Spleen (tissue), 11 donors: ENCODE data around the gene PDE6A. TPM values are rescaled to one million over a fixed set of nuclear protein-coding genes. Genes with fewer than 3 reads are reported as not detected.
A peak's percentile ranks its signal among the peaks of the same experiment; 100 is the strongest.

Experiments used
- DNase-seq: peaks from one replicate; pipeline ENCODE4 v3.0.0-alpha.2; 2020
- H3K27ac ChIP-seq, 8 donors: fragments of 200-600 bp; sonication (generic) in 7 of 8; 1 replicate in 4 of 8; 2 replicates in 4 of 8; pipeline versions ENCODE4 v1.5.0 to v1.8.0; 2016 to 2021; ENCODE audit warnings: inconsistent platforms in 4 of 8, mild to moderate bottlenecking in 4 of 8, moderate library complexity in 1 of 8
- H3K27me3 ChIP-seq, 7 donors: fragments of 200-600 bp; sonication (generic) in 6 of 7; replicated peaks in 1 of 7; 1 replicate in 4 of 7; 2 replicates in 3 of 7; pipeline versions ENCODE4 v1.5.0 to v1.8.0; 2016 to 2021; ENCODE audit warnings: inconsistent platforms in 3 of 7, mild to moderate bottlenecking in 1 of 7
- H3K36me3 ChIP-seq, 6 donors: fragments of 200-600 bp; sonication (generic) in 5 of 6; 1 replicate in 4 of 6; 2 replicates in 2 of 6; pipeline versions ENCODE4 v1.5.0 to v1.8.0; 2016 to 2021; ENCODE audit warnings: inconsistent platforms in 2 of 6
- H3K4me1 ChIP-seq, 6 donors: fragments of 200-600 bp; sonication (generic) in 5 of 6; 1 replicate in 3 of 6; 2 replicates in 3 of 6; pipeline versions ENCODE4 v1.5.0 to v1.8.0; 2016 to 2021; ENCODE audit warnings: inconsistent platforms in 3 of 6
- H3K4me3 ChIP-seq, 8 donors: fragments of 200-600 bp; sonication (generic) in 7 of 8; 1 replicate in 4 of 8; 2 replicates in 4 of 8; pipeline versions ENCODE4 v1.5.0 to v1.8.0; 2016 to 2021; ENCODE audit warnings: inconsistent platforms in 4 of 8, mild to moderate bottlenecking in 4 of 8, moderate library complexity in 2 of 8
- H3K9me3 ChIP-seq, 8 donors: fragments of 200-600 bp; sonication (generic) in 7 of 8; 1 replicate in 4 of 8; 2 replicates in 4 of 8; pipeline versions ENCODE4 v1.5.0 to v1.8.0; 2016 to 2021; ENCODE audit warnings: inconsistent platforms in 4 of 8
- POLR2A ChIP-seq, 3 donors: fragments of 450-650 bp; IDR thresholded peaks; one replicate each; pipeline ENCODE4 v1.5.1; 2017; ENCODE audit warnings: antibody characterized with exemption in 3 of 3, mild to moderate bottlenecking in 1 of 3
- POLR2AphosphoS5 ChIP-seq, 3 donors: sonication (generic); formaldehyde crosslinking; IDR thresholded peaks; one replicate each; pipeline ENCODE4 v1.5.1; 2017; ENCODE audit warnings: antibody characterized with exemption in 3 of 3
- whole genome bisulfite sequencing, 5 donors: extraction: QIAGEN DNeasy Blood & Tissue Kit in 3 of 5; methylation state at CpG; one replicate each; pipeline versions ENCODE4 v1.1.5 to v1.1.7; 2013 to 2018; 5-methylcytosine and 5-hydroxymethylcytosine counted together
- intact Hi-C: fragments of 100-400 bp; cut with DNase I; formaldehyde crosslinking; loops from one replicate; pipeline ENCODE4 v1.15.0; 2023; ENCODE audit warnings: low total_unique reads
- polyA plus RNA-seq, 3 donors: library from polyadenylated mRNA; stranded (reverse); fragments of 200-250 nt; gene quantifications; one replicate each; pipeline ENCODE4 v1.2.1, GENCODE V29; 2013
- total RNA-seq, 7 donors: library from RNA; depleted of rRNA in 3 of 7; stranded (reverse); fragments of >200 nt in 3 of 7; fragmentation: NEBNext Ultra II Directional in 4 of 7; extraction: Animal tissue kit (Norgen Biotek cat#: 25700) in 4 of 7; gene quantifications; one replicate each; pipeline versions ENCODE4 v1.1.0 to v1.2.1, GENCODE V29; 2016 to 2021
- TF ChIP-seq, protein P1 (sequence below), 11 experiments: fragments of 200-600 bp in 7 of 11; fragments of 450-650 bp in 4 of 11; sonication (generic) in 4 of 11; IDR thresholded peaks in 8 of 11; conservative IDR thresholded peaks in 3 of 11; 1 replicate in 7 of 11; 2 replicates in 4 of 11; pipeline versions ENCODE4 v1.4.0 to v1.8.0; 2016 to 2021; ENCODE audit warnings: antibody characterized with exemption in 11 of 11, inconsistent platforms in 4 of 11, mild to moderate bottlenecking in 1 of 11
- donor health status: healthy with polysubstance abuse.
- donor health status: DM: no; HTN: no; CAD: no; lungs with moderate emphysema.
- donor health status: DM: no; HTN: no; CAD: no.
- donor health status: Bipolar disorder and iron deficiency.
- donor health status: healthy.
- donor health status: DM: no; HTN: no; CAD: no.
- donor health status: DM: yes; HTN: yes; CAD: no.

PDE6A gene
- total and polyA plus RNA-seq, 10 donors, result not detected

DNA sequence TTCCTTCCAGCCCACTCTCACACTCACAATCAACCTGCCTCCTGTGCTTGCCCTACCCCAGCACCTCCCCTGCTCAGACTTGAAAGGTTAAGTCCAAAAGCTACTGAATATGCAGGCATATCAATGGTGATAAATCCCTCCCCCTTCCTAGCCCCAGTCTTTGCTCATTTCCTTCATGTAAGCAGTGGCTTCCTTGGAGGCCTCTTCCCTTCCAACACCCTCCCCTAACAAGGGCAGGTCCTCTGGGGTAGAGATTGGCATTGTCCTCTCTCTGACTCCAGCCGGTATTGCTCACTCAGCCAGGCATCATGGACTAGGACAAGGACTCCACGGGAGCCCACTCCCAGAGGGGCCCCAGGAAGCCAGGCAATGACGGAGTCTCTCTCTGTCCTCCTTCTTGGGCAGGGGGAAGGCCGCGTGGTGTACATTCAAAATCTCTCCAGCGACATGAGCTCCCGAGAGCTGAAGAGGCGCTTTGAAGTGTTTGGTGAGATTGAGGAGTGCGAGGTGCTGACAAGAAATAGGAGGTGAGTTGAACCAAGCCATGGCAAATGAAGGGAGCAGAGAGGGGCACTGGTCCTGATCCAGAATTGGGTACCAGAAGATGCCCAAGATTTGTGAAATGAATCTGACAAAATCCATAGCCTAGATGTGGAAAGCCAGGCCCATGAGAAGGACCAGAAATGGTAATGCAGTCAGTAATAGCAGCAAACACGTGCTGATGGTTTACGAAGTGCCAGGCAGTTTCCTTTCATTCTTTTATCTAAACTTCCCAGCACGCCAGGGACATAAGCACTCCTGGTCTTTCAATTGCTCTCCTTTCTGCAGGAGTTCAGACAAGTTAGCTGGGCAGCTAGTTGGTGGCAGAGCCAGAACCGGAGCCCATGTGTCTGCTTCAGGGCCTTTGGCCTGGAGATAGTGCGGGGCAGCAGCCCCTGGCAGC, 102.5 kb downstream of the PDE6A start:
- no peak overlapping the region for H3K4me3 ChIP-seq
- WGBS, 5 donors, result 90 to 95% (median 92%) methylated on average over 14 of the region's 14 CpGs
- H3K27me3 ChIP-seq, result no peaks in the 10 kb centered on the region
- intact Hi-C loops, result no loop called here
- DNase-seq, result peak; percentile 37
- peaks cover 0 to 85% (median 24%) of the 10 kb centered on the region in 6 donors for H3K36me3 ChIP-seq
- H3K4me1 ChIP-seq, result no peaks in the 10 kb centered on the region
- TF ChIP-seq, protein P1, sequence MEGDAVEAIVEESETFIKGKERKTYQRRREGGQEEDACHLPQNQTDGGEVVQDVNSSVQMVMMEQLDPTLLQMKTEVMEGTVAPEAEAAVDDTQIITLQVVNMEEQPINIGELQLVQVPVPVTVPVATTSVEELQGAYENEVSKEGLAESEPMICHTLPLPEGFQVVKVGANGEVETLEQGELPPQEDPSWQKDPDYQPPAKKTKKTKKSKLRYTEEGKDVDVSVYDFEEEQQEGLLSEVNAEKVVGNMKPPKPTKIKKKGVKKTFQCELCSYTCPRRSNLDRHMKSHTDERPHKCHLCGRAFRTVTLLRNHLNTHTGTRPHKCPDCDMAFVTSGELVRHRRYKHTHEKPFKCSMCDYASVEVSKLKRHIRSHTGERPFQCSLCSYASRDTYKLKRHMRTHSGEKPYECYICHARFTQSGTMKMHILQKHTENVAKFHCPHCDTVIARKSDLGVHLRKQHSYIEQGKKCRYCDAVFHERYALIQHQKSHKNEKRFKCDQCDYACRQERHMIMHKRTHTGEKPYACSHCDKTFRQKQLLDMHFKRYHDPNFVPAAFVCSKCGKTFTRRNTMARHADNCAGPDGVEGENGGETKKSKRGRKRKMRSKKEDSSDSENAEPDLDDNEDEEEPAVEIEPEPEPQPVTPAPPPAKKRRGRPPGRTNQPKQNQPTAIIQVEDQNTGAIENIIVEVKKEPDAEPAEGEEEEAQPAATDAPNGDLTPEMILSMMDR (IDR thresholded peaks at IDR 0.05 in 8 of 11, conservative IDR thresholded peaks at IDR 0.05 in 3 of 11), result no peak
- TF ChIP-seq POLR2A (IDR thresholded peaks at IDR 0.05) (no peak), POLR2AphosphoS5 (IDR thresholded peaks at IDR 0.05) (no peak)
- no peak overlapping the region for H3K27ac ChIP-seq
- H3K9me3 ChIP-seq, result no peaks in the 10 kb centered on the region

DNA sequence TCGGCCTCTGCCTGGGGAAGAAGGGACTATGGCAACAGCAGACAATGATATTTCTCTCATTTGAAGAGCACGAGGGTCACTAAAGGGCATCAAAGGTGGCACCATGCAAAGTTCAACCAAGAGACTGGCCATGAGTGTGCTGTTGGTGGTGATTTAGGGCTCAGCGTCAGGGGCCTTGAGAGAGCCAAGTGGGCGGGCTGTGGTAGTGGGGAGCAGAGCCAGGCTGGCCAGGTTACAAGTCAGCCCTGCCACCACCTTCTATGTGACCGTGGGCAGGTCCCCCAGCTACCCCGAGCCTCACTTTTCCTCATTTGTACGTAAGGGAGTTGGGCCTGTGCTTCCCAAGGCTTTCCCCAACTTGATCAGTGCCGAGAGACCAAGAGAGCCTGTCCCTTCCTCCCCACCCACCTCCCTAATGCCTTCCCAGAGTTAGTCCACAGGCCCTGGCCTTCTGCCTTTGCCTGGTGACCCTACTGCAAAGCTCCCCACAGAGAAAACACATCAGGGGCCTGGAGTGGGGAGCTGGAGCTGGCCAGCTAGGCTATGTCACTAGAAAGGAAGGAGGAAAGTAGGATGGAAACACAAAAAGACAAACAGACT, 104.3 kb downstream of the PDE6A start:
- Histone ChIP-seq H3K36me3 (peaks cover 0 to 85% (median 10%) of the 10 kb centered on the region in 6 donors), H3K27me3 (no peaks in the 10 kb centered on the region), H3K4me3 (no peak overlapping the region), H3K27ac (no peak overlapping the region), H3K9me3 (no peaks in the 10 kb centered on the region), H3K4me1 (no peaks in the 10 kb centered on the region)
- 89 to 93% (median 91%) methylated on average over 8 of the region's 8 CpGs for WGBS, 5 donors
- DNase-seq, result peak; percentile 60
- TF ChIP-seq, protein P1 (IDR thresholded peaks at IDR 0.05 in 8 of 11, conservative IDR thresholded peaks at IDR 0.05 in 3 of 11), result no peak
- no peak for TF ChIP-seq POLR2A (IDR thresholded peaks at IDR 0.05)
- no peak for TF ChIP-seq POLR2AphosphoS5 (IDR thresholded peaks at IDR 0.05)
- intact Hi-C loops, result no loop called here

DNA sequence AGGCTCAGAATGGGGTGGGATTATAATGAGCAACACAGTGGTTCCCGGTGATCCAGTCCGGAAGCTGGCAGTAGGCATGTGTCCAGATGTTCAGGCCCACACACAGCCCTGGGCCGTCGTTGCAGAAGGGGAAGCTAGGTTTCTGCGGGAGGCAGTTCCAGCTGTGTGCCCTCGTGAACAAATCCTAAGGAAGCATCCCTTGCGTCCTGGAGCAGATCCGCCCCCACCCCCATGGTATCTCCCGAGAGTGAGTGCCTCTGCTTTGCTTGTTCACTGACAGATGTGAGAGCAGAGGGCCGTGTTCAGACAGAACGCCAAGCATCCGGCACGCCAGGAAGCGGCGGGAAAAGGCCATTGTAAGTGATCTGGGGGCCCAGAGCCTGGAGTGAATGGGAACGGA, 104.8 kb downstream of the PDE6A start:
- Histone ChIP-seq H3K36me3 (peaks cover 0 to 84% (median 8%) of the 10 kb centered on the region in 6 donors), H3K27ac (no peak overlapping the region), H3K4me1 (no peaks in the 10 kb centered on the region), H3K4me3 (no peak overlapping the region), H3K9me3 (no peaks in the 10 kb centered on the region), H3K27me3 (no peaks in the 10 kb centered on the region)
- intact Hi-C loops, result loop anchor here (5.0 kb wide), 1 partner anchor 378 kb away; no protein-coding TSS in a partner anchor
- peak; percentile 56 for DNase-seq
- WGBS, 5 donors, result 61 to 71% (median 70%) methylated on average over 13 to 16 of the region's 16 CpGs
- no peak for TF ChIP-seq POLR2A (IDR thresholded peaks at IDR 0.05)
- no peak for TF ChIP-seq POLR2AphosphoS5 (IDR thresholded peaks at IDR 0.05)
- TF ChIP-seq, protein P1 (IDR thresholded peaks at IDR 0.05 in 8 of 11, conservative IDR thresholded peaks at IDR 0.05 in 3 of 11), result no peak
